GM23338 (cell line): ENCODE measurements around the gene ATP2B1. TPM values are rescaled to one million over a fixed set of nuclear protein-coding genes. Genes with fewer than 3 reads are reported as not detected.

ENCODE experiments used
- ATAC-seq: fragments of 200-7000 bp; cut with Tn5 transposase; 3 replicates; pipeline ENCODE4 v1.9.1; 2020
- DNase-seq: peaks from one replicate; pipeline ENCODE4 v3.0.0-alpha.2; 2015; ENCODE audit warnings: low spot score
- H2AFZ ChIP-seq: fragments of 200-600 bp; sonication (generic); 2 replicates; pipeline ENCODE4 v1.8.0; 2016; ENCODE audit warnings: antibody characterized with exemption, mild to moderate bottlenecking, moderate library complexity
- H3F3A ChIP-seq: fragments of 200-600 bp; sonication (generic); replicated peaks from 2 replicates; pipeline ENCODE4 v1.8.0; 2017; ENCODE audit warnings: antibody characterized with exemption, mixed run types, low read depth
- H3K27ac ChIP-seq: fragments of 200-600 bp; sonication (generic); 2 replicates; pipeline ENCODE4 v1.6.1; 2016; ENCODE audit warnings: low read depth
- H3K27me3 ChIP-seq: fragments of 200-600 bp; sonication (generic); 2 replicates; pipeline ENCODE4 v1.8.0; 2016; ENCODE audit warnings: mild to moderate bottlenecking, mixed run types, moderate library complexity; ENCODE audit not compliant: insufficient read depth
- H3K36me3 ChIP-seq: fragments of 200-600 bp; sonication (generic); 2 replicates; pipeline ENCODE4 v1.8.0; 2016; ENCODE audit warnings: mild to moderate bottlenecking; ENCODE audit not compliant: insufficient read depth
- H3K4me1 ChIP-seq: fragments of 200-600 bp; sonication (generic); 2 replicates; pipeline ENCODE4 v1.8.0; 2016; ENCODE audit warnings: mild to moderate bottlenecking, moderate library complexity; ENCODE audit not compliant: insufficient read depth
- H3K4me2 ChIP-seq: fragments of 200-600 bp; sonication (generic); 2 replicates; pipeline ENCODE4 v1.7.1; 2017; ENCODE audit warnings: mixed run types
- H3K4me3 ChIP-seq: fragments of 200-600 bp; sonication (generic); 2 replicates; pipeline ENCODE4 v1.6.1; 2016; ENCODE audit warnings: mixed run types
- H3K79me2 ChIP-seq: fragments of 200-600 bp; sonication (generic); replicated peaks from 2 replicates; pipeline ENCODE4 v1.8.0; 2017; ENCODE audit warnings: mild to moderate bottlenecking; ENCODE audit not compliant: insufficient read depth
- H3K9me2 ChIP-seq: fragments of 200-600 bp; sonication (generic); 2 replicates; pipeline ENCODE4 v1.8.0; 2017; ENCODE audit not compliant: insufficient read depth
- H4K20me1 ChIP-seq: fragments of 200-600 bp; sonication (generic); replicated peaks from 2 replicates; pipeline ENCODE4 v1.8.0; 2017; ENCODE audit warnings: mild to moderate bottlenecking; ENCODE audit not compliant: insufficient read depth
- H3K27ac Mint-ChIP-seq: 2 replicates; pipeline ENCODE4 v1.8.0; 2020; ENCODE audit warnings: inconsistent platforms, mild to moderate bottlenecking, moderate library complexity, mixed read lengths
- H3K27me3 Mint-ChIP-seq: 3 replicates; pipeline ENCODE4 v1.8.0; 2022; ENCODE audit warnings: low read depth, mild to moderate bottlenecking, moderate library complexity, mixed read lengths, inconsistent platforms; ENCODE audit not compliant: insufficient read depth, poor library complexity
- H3K36me3 Mint-ChIP-seq: 3 replicates; pipeline ENCODE4 v1.8.0; 2021; ENCODE audit warnings: low read depth, mild to moderate bottlenecking, inconsistent platforms, moderate library complexity, mixed read lengths
- H3K4me1 Mint-ChIP-seq: 3 replicates; pipeline ENCODE4 v1.8.0; 2020; ENCODE audit warnings: mild to moderate bottlenecking, inconsistent platforms, mixed read lengths
- H3K4me3 Mint-ChIP-seq: 3 replicates; pipeline ENCODE4 v1.8.0; 2021; ENCODE audit warnings: moderate library complexity, mild to moderate bottlenecking, inconsistent platforms, mixed read lengths
- H3K9me3 Mint-ChIP-seq: 3 replicates; pipeline ENCODE4 v1.8.0; 2020; ENCODE audit warnings: moderate library complexity, mild to moderate bottlenecking, inconsistent platforms, mixed read lengths
- CREB1 ChIP-seq: fragments of 250-450 bp; sonication (Bioruptor Pico); IDR thresholded peaks from 2 replicates; pipeline ENCODE4 v1.5.0; 2020; ENCODE audit warnings: low read depth, mild to moderate bottlenecking, moderate library complexity
- CTCF ChIP-seq, 2 experiments: fragments of 200-600 bp in 1 of 2; sonication (generic) in 1 of 2; conservative IDR thresholded peaks; 2 replicates each; pipeline versions ENCODE4 v1.5.1 to v1.6.1; 2016 to 2017; ENCODE audit warnings: antibody characterized with exemption in 2 of 2, low read depth in 2 of 2, mild to moderate bottlenecking in 2 of 2, moderate library complexity in 1 of 2
- ETS1 ChIP-seq: IDR thresholded peaks from 2 replicates; pipeline ENCODE4 v1.6.1; 2016; ENCODE audit warnings: antibody characterized with exemption
- EZH2 ChIP-seq: fragments of 200-600 bp; sonication (generic); IDR thresholded peaks from one replicate; pipeline ENCODE4 v1.8.0; 2017; ENCODE audit warnings: antibody characterized with exemption, mild to moderate bottlenecking, low read depth; ENCODE audit not compliant: unreplicated experiment
- EZH2phosphoT487 ChIP-seq: fragments of 200-600 bp; sonication (generic); IDR thresholded peaks from one replicate; pipeline ENCODE4 v1.8.1; 2018; ENCODE audit warnings: antibody characterized with exemption; ENCODE audit not compliant: unreplicated experiment
- JUNB ChIP-seq: IDR thresholded peaks from one replicate; pipeline ENCODE4 v1.6.1; 2016; ENCODE audit warnings: antibody characterized with exemption; ENCODE audit not compliant: unreplicated experiment
- NANOG ChIP-seq: IDR thresholded peaks from 2 replicates; pipeline ENCODE4 v1.6.1; 2016; ENCODE audit warnings: antibody characterized with exemption, borderline replicate concordance
- POLR2AphosphoS5 ChIP-seq: IDR thresholded peaks from 2 replicates; pipeline ENCODE4 v1.6.1; 2016; ENCODE audit warnings: antibody characterized with exemption, low read depth
- REST ChIP-seq: IDR thresholded peaks from one replicate; pipeline ENCODE4 v1.6.1; 2018; ENCODE audit warnings: antibody characterized with exemption; ENCODE audit not compliant: unreplicated experiment
- STAT1 ChIP-seq: IDR thresholded peaks from one replicate; pipeline ENCODE4 v1.6.1; 2016; ENCODE audit warnings: antibody characterized with exemption; ENCODE audit not compliant: unreplicated experiment
- ZNF114 ChIP-seq: fragments of 250-450 bp; sonication (Bioruptor Pico); IDR thresholded peaks from 2 replicates; pipeline ENCODE4 v1.5.0; 2020; ENCODE audit warnings: mild to moderate bottlenecking, moderate library complexity
- ZNF331 ChIP-seq: fragments of 250-450 bp; sonication (Bioruptor Pico); IDR thresholded peaks from 2 replicates; pipeline ENCODE4 v1.5.0; 2020; ENCODE audit warnings: low read depth, mild to moderate bottlenecking, moderate library complexity
- ZNF462 ChIP-seq: fragments of 250-450 bp; sonication (Bioruptor Pico); IDR thresholded peaks from 2 replicates; pipeline ENCODE4 v1.5.0; 2020; ENCODE audit warnings: mild to moderate bottlenecking, moderate library complexity
- polyA plus RNA-seq: library from polyadenylated mRNA; unstranded; fragments of >200 nt; fragmentation: Nextera tagmentation; extraction: Ambion mirVana; gene quantifications from 2 replicates; pipeline ENCODE4 v1.2.1, GENCODE V29; 2016
- total RNA-seq: library from RNA; depleted of rRNA; stranded (reverse); fragments of >200 nt; shearing (Covaris generic); gene quantifications from 2 replicates; pipeline ENCODE4 v1.2.3, GENCODE V29; 2014

Gene ATP2B1
- total and polyA plus RNA-seq, 2 experiments from 2014 or later = 39.3 to 42.3 TPM

- ATAC-seq (no peak), DNase-seq (no peak)
- H3K36me3 ChIP-seq = no peaks in the 10 kb centered on the region
- no peak overlapping the region for H3K4me2 ChIP-seq
- no peak overlapping the region for H3K27ac ChIP-seq
- TF ChIP-seq CREB1 (CRISPR knock-in tag) (no peak), REST (no peak), EZH2 (no peak), ETS1 (no peak), POLR2AphosphoS5 (no peak), ZNF331 (CRISPR knock-in tag) (no peak), STAT1 (no peak), JUNB (no peak), ZNF462 (no peak), ZNF114 (CRISPR knock-in tag) (no peak), CTCF (conservative IDR thresholded peaks at IDR 0.05; ENCODE audit: low read depth in 2 of 2) (no peak), EZH2phosphoT487 (no peak), NANOG (no peak)
- peaks cover 15% of the 10 kb centered on the region for H3K4me1 Mint-ChIP-seq
- H3K4me3 ChIP-seq = no peak overlapping the region
- H3K27ac Mint-ChIP-seq = no peak overlapping the region
- H3K27me3 ChIP-seq = peaks cover 6% of the 10 kb centered on the region
- H2AFZ ChIP-seq = no peak overlapping the region
- H4K20me1 ChIP-seq = peaks cover 44% of the 10 kb centered on the region
- H3K4me3 Mint-ChIP-seq = no peak overlapping the region
- H3K9me2 ChIP-seq = no peaks in the 10 kb centered on the region
- H3K79me2 ChIP-seq = peaks cover 99% of the 10 kb centered on the region
- H3K27me3 Mint-ChIP-seq = no peaks in the 10 kb centered on the region
- no peaks in the 10 kb centered on the region for H3K4me1 ChIP-seq
- H3F3A ChIP-seq = no peaks in the 10 kb centered on the region
- no peaks in the 10 kb centered on the region for H3K36me3 Mint-ChIP-seq
- no peaks in the 10 kb centered on the region for H3K9me3 Mint-ChIP-seq
Observed at GRCh38 chr12:89700191-89700810, 8.3 kb downstream of the ATP2B1 start.
